CD4-positive, alpha-beta memory T cell (primary cell): ENCODE results near the gene TLX2. TPM values are rescaled to one million over a fixed set of nuclear protein-coding genes. Genes with fewer than 3 reads are reported as not detected.
A peak's percentile ranks its signal among the peaks of the same experiment; 100 is the strongest.

Experiments
- CTCF ChIA-PET: fragments of 350-600 bp; sonication (Branson Sonifier 250); formaldehyde crosslinking; loops from one replicate; lab custom pipeline; 2021; ENCODE audit warnings: inconsistent platforms; ENCODE audit not compliant: partially characterized antibody; lab: Charles Lee
- POLR2A ChIA-PET: fragments of 350-600 bp; sonication (Branson Sonifier 250); formaldehyde crosslinking; loops from one replicate; lab custom pipeline; 2021; ENCODE audit not compliant: partially characterized antibody; lab: Charles Lee
- DNase-seq, 5 donors: peaks; one replicate each; pipeline versions ENCODE4 v3.0.0 to v3.0.0-alpha.2; 2020 to 2022; ENCODE audit warnings: mixed read lengths in 1 of 5
- H3K27ac ChIP-seq: one replicate; pipeline ENCODE4 v1.7.0; 2013; ENCODE audit warnings: low read depth, low read length
- H3K27me3 ChIP-seq: 2 replicates; pipeline ENCODE4 v1.7.0; 2013; ENCODE audit warnings: mild to moderate bottlenecking, low read length, moderate library complexity; ENCODE audit not compliant: insufficient read depth
- H3K36me3 ChIP-seq: 2 replicates; pipeline ENCODE4 v1.7.0; 2013; ENCODE audit warnings: mild to moderate bottlenecking, low read length, moderate library complexity; ENCODE audit not compliant: insufficient read depth
- H3K4me1 ChIP-seq: 2 replicates; pipeline ENCODE4 v1.7.0; 2013; ENCODE audit warnings: mild to moderate bottlenecking, low read length, moderate library complexity; ENCODE audit not compliant: insufficient read depth
- H3K4me3 ChIP-seq, 2 donors: one replicate each; pipeline ENCODE4 v1.7.0; 2013; ENCODE audit warnings: low read length in 2 of 2, mild to moderate bottlenecking in 1 of 2
- H3K9me3 ChIP-seq, 2 donors: one replicate each; pipeline ENCODE4 v1.7.0; 2013; ENCODE audit warnings: low read length in 2 of 2, control low read depth in 1 of 2; ENCODE audit not compliant: control insufficient read depth in 1 of 2
- H3K27ac Mint-ChIP-seq, 7 donors: one replicate each; pipeline ENCODE4 v1.8.0; 2020 to 2021; ENCODE audit warnings: mixed read lengths in 7 of 7, mild to moderate bottlenecking in 6 of 7, inconsistent platforms in 3 of 7, moderate library complexity in 3 of 7
- H3K27me3 Mint-ChIP-seq, 2 donors: one replicate each; pipeline ENCODE4 v1.8.0; 2020 to 2021; ENCODE audit warnings: mixed read lengths in 2 of 2
- H3K36me3 Mint-ChIP-seq, 2 donors: one replicate each; pipeline ENCODE4 v1.8.0; 2020 to 2021; ENCODE audit warnings: mixed read lengths in 2 of 2, inconsistent platforms in 1 of 2, mild to moderate bottlenecking in 1 of 2
- H3K4me1 Mint-ChIP-seq, 4 donors: one replicate each; pipeline ENCODE4 v1.8.0; 2020 to 2021; ENCODE audit warnings: mixed read lengths in 4 of 4, mild to moderate bottlenecking in 1 of 4
- H3K4me3 Mint-ChIP-seq, 8 donors: one replicate each; pipeline ENCODE4 v1.8.0; 2020 to 2021; ENCODE audit warnings: mixed read lengths in 8 of 8, mild to moderate bottlenecking in 7 of 8, moderate library complexity in 6 of 8, inconsistent platforms in 3 of 8
- H3K9me3 Mint-ChIP-seq, 8 donors: one replicate each; pipeline ENCODE4 v1.8.0; 2020 to 2021; ENCODE audit warnings: mixed read lengths in 8 of 8, mild to moderate bottlenecking in 5 of 8, inconsistent platforms in 3 of 8, moderate library complexity in 1 of 8
- intact Hi-C: fragments of 100-400 bp; cut with micrococcal nuclease; formaldehyde crosslinking; loops from one replicate; pipeline ENCODE4 v1.15.1; 2023
- polyA plus RNA-seq, 2 donors: library from polyadenylated mRNA; unstranded; fragments of 300-500 nt; fragmentation: Illumina TruSeq; gene quantifications; one replicate each; pipeline ENCODE4 v1.2.3, GENCODE V29; 2021
- total RNA-seq, 2 experiments: library from RNA; stranded (reverse); gene quantifications; one replicate each; pipeline ENCODE4 v1.2.3, GENCODE V29; 2021

TLX2 gene
- total and polyA plus RNA-seq, 4 experiments from 2014 or later: 0.14 to 0.53 (median 0.43) TPM

DNA sequence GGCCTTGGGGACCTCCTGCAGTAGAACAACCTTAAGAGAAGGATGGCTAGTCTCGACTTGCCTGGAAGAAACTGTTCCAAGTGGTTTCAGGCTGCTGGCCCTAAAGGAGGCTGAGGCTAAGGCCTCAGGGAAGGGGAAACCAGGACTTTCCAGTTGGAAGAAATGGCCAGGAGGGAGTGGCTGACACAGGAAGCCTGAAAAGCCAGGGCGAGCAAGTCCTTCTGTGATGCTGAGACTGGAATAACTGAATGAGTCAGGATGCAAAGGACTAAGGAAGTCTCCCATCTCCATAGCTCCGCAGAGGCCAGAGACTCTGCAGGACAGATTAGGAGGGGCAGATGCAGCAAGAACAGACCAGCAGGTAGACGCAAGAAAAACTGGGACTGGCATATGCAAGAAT, 22.9 kb downstream of the TLX2 start:
- H3K9me3 Mint-ChIP-seq: no peaks in the 10 kb centered on the region
- H3K4me1 ChIP-seq: no peaks in the 10 kb centered on the region
- no peaks in the 10 kb centered on the region for H3K9me3 ChIP-seq
- no peak overlapping the region for H3K27ac Mint-ChIP-seq
- no peak overlapping the region for H3K4me3 ChIP-seq
- H3K27me3 Mint-ChIP-seq: peaks cover 18 to 21% of the 10 kb centered on the region in 2 donors
- H3K27ac ChIP-seq: no peak overlapping the region
- H3K27me3 ChIP-seq: no peaks in the 10 kb centered on the region
- CTCF ChIA-PET: no interaction called here
- H3K4me3 Mint-ChIP-seq: no peak overlapping the region
- H3K36me3 ChIP-seq: no peaks in the 10 kb centered on the region
- H3K36me3 Mint-ChIP-seq: peaks cover 7 to 8% of the 10 kb centered on the region in 2 donors
- peaks cover 2 to 5% (median 4%) of the 10 kb centered on the region in 4 donors for H3K4me1 Mint-ChIP-seq
- POLR2A ChIA-PET: no interaction called here
- no peak for DNase-seq
- intact Hi-C loops: no loop called here

DNA sequence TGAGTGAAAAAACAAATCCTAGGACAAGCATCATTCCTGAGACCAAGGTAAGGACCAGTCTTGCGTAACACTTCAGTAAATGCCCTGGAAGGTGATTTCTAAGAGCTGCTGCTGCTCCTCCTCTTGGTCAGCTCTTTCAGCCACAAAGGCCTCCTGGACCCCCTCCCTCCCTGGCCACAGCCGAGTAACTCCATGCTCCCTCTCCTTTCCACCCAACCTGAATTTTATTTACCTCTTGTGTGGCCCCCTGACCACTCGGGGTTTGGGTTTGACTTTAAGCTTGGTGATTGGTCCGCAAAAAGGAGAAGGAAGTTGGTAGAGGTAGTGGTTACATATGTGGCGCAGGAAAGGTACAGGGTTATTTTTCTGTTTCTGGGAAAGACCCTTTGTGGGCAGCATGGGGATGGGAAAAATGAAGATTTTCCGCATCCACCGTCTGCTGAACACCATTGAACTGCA, 24.7 kb downstream of the TLX2 start:
- no peaks in the 10 kb centered on the region for H3K9me3 ChIP-seq
- Mint-ChIP-seq H3K4me1 (peaks cover 0 to 1% (median 0%) of the 10 kb centered on the region in 4 donors), H3K4me3 (no peak overlapping the region), H3K27ac (no peak overlapping the region), H3K36me3 (no peaks in the 10 kb centered on the region), H3K27me3 (peaks cover 23 to 29% of the 10 kb centered on the region in 2 donors), H3K9me3 (no peaks in the 10 kb centered on the region)
- no peak for DNase-seq
- H3K36me3 ChIP-seq: no peaks in the 10 kb centered on the region
- CTCF ChIA-PET: interaction anchor here (1.2 kb wide), 1 partner anchor 289 kb away, joined by 6 read pairs; no protein-coding TSS in a partner anchor
- no peak overlapping the region for H3K4me3 ChIP-seq
- POLR2A ChIA-PET: interaction anchor here (0.9 to 1.4 kb wide), 2 partner anchors 9 kb away, joined by 3 to 6 read pairs; partner anchors contain the start of genes AUP1 and HTRA2
- no peaks in the 10 kb centered on the region for H3K27me3 ChIP-seq
- no peaks in the 10 kb centered on the region for H3K4me1 ChIP-seq
- intact Hi-C loops: no loop called here
- H3K27ac ChIP-seq: no peak overlapping the region

DNA sequence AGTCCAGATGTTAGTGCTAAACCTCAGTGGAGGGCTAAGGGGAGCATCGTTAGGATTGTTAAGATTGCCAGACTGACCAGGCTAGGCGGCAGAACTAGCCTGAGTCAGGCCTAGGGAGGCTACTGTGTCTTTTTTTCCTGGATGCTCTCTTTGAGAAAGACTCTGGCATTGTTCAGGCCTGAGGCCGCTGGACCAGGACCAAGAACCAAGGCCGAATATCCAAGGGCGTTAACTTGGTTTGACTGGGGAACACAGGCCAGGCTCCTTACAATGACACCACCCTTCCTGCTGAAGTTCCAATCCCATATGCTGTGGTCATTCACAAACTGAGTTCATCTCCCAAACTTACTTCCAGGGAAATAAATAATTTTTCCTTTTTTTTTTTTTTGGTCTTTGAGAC, 26.0 kb downstream of the TLX2 start:
- Histone ChIP-seq H3K4me1 (no peaks in the 10 kb centered on the region), H3K9me3 (no peaks in the 10 kb centered on the region), H3K27ac (no peak overlapping the region), H3K4me3 (no peak overlapping the region), H3K27me3 (no peaks in the 10 kb centered on the region), H3K36me3 (no peaks in the 10 kb centered on the region)
- Mint-ChIP-seq H3K9me3 (no peaks in the 10 kb centered on the region), H3K4me1 (peaks cover 0 to 1% (median 0%) of the 10 kb centered on the region in 4 donors), H3K36me3 (no peaks in the 10 kb centered on the region), H3K27ac (no peak overlapping the region), H3K4me3 (no peak overlapping the region), H3K27me3 (peaks cover 23 to 37% of the 10 kb centered on the region in 2 donors)
- POLR2A ChIA-PET: interaction anchor here (1.1 kb wide), 1 partner anchor 57 kb away, joined by 3 read pairs; the partner anchor contains the start of genes CCDC142 and TTC31
- CTCF ChIA-PET: no interaction called here
- intact Hi-C loops: no loop called here
- DNase-seq: no peak

DNA sequence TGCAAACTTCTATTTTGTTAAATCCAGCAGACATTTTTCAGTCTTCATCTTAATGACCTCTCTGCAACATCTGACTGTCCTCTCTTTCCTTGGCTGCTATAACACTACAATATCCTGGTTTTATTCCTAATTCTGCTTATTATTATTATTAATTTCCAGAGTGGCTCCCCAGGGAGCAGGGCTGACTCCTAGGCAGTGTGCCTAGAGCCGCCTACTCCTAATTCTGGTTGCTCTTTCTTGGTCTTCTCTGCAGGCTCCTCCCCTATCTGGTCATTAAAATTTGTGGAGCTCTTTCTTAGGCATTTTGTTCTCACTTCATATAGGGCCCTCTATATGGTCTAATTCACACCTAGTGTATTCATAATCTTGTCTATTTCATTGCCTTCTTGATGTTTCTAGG, 28.7 kb downstream of the TLX2 start:
- no peak overlapping the region for H3K27ac ChIP-seq
- H3K4me3 ChIP-seq: no peak overlapping the region
- no peak for DNase-seq
- peaks cover 0 to 2% (median under 1%) of the 10 kb centered on the region in 4 donors for H3K4me1 Mint-ChIP-seq
- no peaks in the 10 kb centered on the region for H3K36me3 ChIP-seq
- intact Hi-C loops: no loop called here
- CTCF ChIA-PET: no interaction called here
- H3K27me3 Mint-ChIP-seq: peaks cover 26 to 40% of the 10 kb centered on the region in 2 donors
- H3K4me3 Mint-ChIP-seq: no peak overlapping the region
- no peaks in the 10 kb centered on the region for H3K9me3 Mint-ChIP-seq
- no peaks in the 10 kb centered on the region for H3K4me1 ChIP-seq
- H3K27ac Mint-ChIP-seq: no peak overlapping the region
- H3K9me3 ChIP-seq: no peaks in the 10 kb centered on the region
- POLR2A ChIA-PET: no interaction called here
- H3K36me3 Mint-ChIP-seq: no peaks in the 10 kb centered on the region
- H3K27me3 ChIP-seq: peaks cover 6% of the 10 kb centered on the region

DNA sequence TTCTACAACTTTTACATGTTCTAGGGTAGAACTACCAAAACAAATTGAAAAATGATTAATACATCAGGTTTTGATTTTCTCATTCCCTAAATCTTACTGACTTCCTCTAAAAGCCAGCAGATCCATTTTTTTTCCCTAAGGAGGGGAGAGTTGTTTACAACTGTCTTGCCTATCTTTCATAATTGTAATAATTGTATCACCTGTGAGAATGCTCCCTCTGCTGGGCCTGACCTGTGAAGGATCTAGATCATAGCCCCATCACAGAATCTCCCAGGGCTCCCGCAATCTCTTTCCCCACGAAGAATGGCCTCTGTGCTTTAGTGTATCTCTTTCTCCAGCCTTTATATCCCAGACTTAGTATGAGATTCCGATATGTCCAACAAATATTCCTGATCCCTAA, 30.4 kb downstream of the TLX2 start:
- no peaks in the 10 kb centered on the region for H3K36me3 ChIP-seq
- H3K36me3 Mint-ChIP-seq: no peaks in the 10 kb centered on the region
- intact Hi-C loops: loop anchor here (1.0 kb wide), 1 partner anchor 61 kb away; the partner anchor contains the start of gene TTC31
- no peaks in the 10 kb centered on the region for H3K9me3 ChIP-seq
- H3K4me3 Mint-ChIP-seq: no peak overlapping the region
- peaks cover 20% of the 10 kb centered on the region for H3K27me3 ChIP-seq
- ChIA-PET POLR2A (interaction anchor here (1.2 to 1.3 kb wide), 2 partner anchors 15 to 87 kb away, joined by 4 read pairs; partner anchors contain the start of genes AUP1, HTRA2 and WBP1), CTCF (interaction anchor here (0.8 to 3.2 kb wide), 10 partner anchors 10 to 722 kb away, joined by 3 to 11 read pairs (median 3); partner anchors contain the start of genes CCDC142, HTRA2 and TTC31)
- H3K27ac ChIP-seq: no peak overlapping the region
- no peaks in the 10 kb centered on the region for H3K9me3 Mint-ChIP-seq
- peaks cover 3 to 12% (median 6%) of the 10 kb centered on the region in 4 donors for H3K4me1 Mint-ChIP-seq
- H3K4me1 ChIP-seq: peaks cover 12% of the 10 kb centered on the region
- peaks cover 26 to 36% of the 10 kb centered on the region in 2 donors for H3K27me3 Mint-ChIP-seq
- no peak for DNase-seq
- no peak overlapping the region for H3K27ac Mint-ChIP-seq
- no peak overlapping the region for H3K4me3 ChIP-seq

DNA sequence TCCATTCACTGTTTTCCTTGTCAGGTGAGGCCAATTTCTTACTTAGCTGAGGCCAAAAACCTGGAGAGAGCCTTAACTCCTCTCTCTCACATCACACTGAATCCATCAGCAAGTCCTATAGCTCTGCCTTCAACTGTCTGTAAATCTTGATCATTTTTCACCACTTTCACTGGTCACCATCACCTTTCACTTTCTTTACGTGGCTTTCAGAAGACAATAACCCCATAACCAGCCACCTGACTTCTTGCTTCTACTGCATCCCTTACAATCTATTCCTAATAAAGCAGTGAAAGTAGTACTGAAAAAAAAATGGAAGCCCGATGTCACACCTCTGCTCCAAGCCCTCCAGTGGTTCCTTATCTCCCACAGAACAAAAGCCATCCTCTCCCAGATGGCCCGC, 31.8 kb downstream of the TLX2 start:
- ChIA-PET CTCF (interaction anchor here (0.9 to 3.2 kb wide), 4 partner anchors 16 to 211 kb away, joined by 3 to 11 read pairs (median 3); partner anchors contain the start of genes CCDC142, HTRA2 and TTC31), POLR2A (no interaction called here)

DNA sequence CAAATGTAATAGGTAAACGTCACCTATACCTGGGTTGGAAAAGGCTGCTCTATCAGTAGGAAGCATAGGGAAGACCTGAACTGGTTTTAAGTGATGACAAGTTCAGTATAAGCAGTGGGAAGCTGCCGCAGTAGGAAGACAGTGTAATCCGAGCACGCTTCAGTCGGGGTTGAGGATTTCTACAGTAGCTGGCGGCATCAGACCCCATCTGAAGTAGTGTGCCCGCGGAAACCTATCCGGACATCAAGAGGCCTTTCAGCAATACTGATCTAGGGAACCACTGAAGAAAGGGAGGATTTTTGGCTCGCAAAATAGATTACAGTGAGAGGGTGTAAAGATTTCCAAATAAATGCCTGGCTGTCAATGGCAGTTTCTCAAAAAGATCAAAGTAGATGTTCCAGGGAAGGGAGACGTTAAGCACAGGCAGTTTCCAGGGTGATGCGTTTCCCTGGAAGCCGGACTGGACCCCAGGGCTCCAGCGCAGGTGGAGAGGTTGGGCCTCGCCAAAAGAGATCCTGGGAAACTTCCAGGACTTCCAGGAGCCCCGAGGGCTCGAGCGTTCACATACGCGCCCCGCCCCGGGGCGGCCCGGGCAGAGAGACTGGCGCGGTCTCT, 34.1 kb downstream of the TLX2 start:
- H3K27ac Mint-ChIP-seq: no peak overlapping the region
- Histone ChIP-seq H3K4me1 (peaks cover 13% of the 10 kb centered on the region), H3K27me3 (peaks cover 30% of the 10 kb centered on the region), H3K9me3 (no peaks in the 10 kb centered on the region), H3K36me3 (no peaks in the 10 kb centered on the region), H3K4me3 (no peak overlapping the region), H3K27ac (no peak overlapping the region)
- intact Hi-C loops: no loop called here
- CTCF ChIA-PET: interaction anchor here (1.0 kb wide), 1 partner anchor 15 kb away, joined by 3 read pairs; no protein-coding TSS in a partner anchor
- peaks cover 7 to 19% (median 12%) of the 10 kb centered on the region in 4 donors for H3K4me1 Mint-ChIP-seq
- no peaks in the 10 kb centered on the region for H3K36me3 Mint-ChIP-seq
- POLR2A ChIA-PET: no interaction called here
- peaks cover 26 to 46% of the 10 kb centered on the region in 2 donors for H3K27me3 Mint-ChIP-seq
- peak overlapping the region; percentile 50 to 85 (median 74) for H3K4me3 Mint-ChIP-seq
- DNase-seq: no peak
- H3K9me3 Mint-ChIP-seq: no peaks in the 10 kb centered on the region

More for the DNA sequence above, 31.8 kb downstream of the TLX2 start:
- intact Hi-C loops: no loop called here
- peaks cover 32 to 43% of the 10 kb centered on the region in 2 donors for H3K27me3 Mint-ChIP-seq
- peaks cover 3 to 13% (median 10%) of the 10 kb centered on the region in 4 donors for H3K4me1 Mint-ChIP-seq
- no peaks in the 10 kb centered on the region for H3K9me3 ChIP-seq
- peaks cover 13% of the 10 kb centered on the region for H3K4me1 ChIP-seq
- H3K36me3 Mint-ChIP-seq: no peaks in the 10 kb centered on the region
- no peak overlapping the region for H3K4me3 ChIP-seq
- H3K27ac ChIP-seq: no peak overlapping the region
- no peaks in the 10 kb centered on the region for H3K36me3 ChIP-seq
- H3K4me3 Mint-ChIP-seq: no peak overlapping the region
- DNase-seq: no peak
- H3K27ac Mint-ChIP-seq: no peak overlapping the region
- H3K27me3 ChIP-seq: peaks cover 30% of the 10 kb centered on the region
- no peaks in the 10 kb centered on the region for H3K9me3 Mint-ChIP-seq
